Lower leg skin (tissue), 4 donors: ENCODE results near the gene TEAD3. TPM values are rescaled to one million over a fixed set of nuclear protein-coding genes. Genes with fewer than 3 reads are reported as not detected.

Experiments
- DNase-seq, 2 donors: peaks; one replicate each; pipeline ENCODE4 v3.0.0-alpha.2; 2019; ENCODE audit warnings: low spot score in 2 of 2
- H3K4me3 ChIP-seq: fragments of 200-600 bp; sonication (generic); 2 replicates; pipeline ENCODE4 v1.5.1; 2017; ENCODE audit warnings: mild to moderate bottlenecking, low read depth; ENCODE audit not compliant: poor library complexity, severe bottlenecking
- POLR2A ChIP-seq, 2 donors: fragments of 450-650 bp; IDR thresholded peaks; one replicate each; pipeline ENCODE4 v1.6.1; 2016 to 2017; ENCODE audit warnings: antibody characterized with exemption in 2 of 2, mild to moderate bottlenecking in 1 of 2, moderate library complexity in 1 of 2
- WGBS, 2 donors: methylation state at CpG; one replicate each; pipeline ENCODE4 v1.1.5; 2018; 5-methylcytosine and 5-hydroxymethylcytosine counted together
- intact Hi-C: fragments of 100-400 bp; cut with DNase I; formaldehyde crosslinking; loops from one replicate; pipeline ENCODE4 v1.15.0; 2023; ENCODE audit warnings: low total_unique reads
- total RNA-seq, 4 donors: library from RNA; depleted of rRNA; stranded (reverse); fragments of >200 nt; gene quantifications; one replicate each; pipeline ENCODE4 v1.1.0, GENCODE V29; 2016
- TF ChIP-seq, protein P1 (sequence below), 3 donors: fragments of 450-650 bp; IDR thresholded peaks; one replicate each; pipeline ENCODE4 v1.5.1; 2016; ENCODE audit warnings: antibody characterized with exemption in 3 of 3, mild to moderate bottlenecking in 3 of 3, moderate library complexity in 2 of 3

TEAD3 gene
- total RNA-seq, 4 donors from 2014 or later = 51.3 to 73.2 (median 56.8) TPM

- no peak for DNase-seq
- WGBS, 2 donors = 7 to 8% methylated on average over 12 to 34 of the region's 37 CpGs
- peak overlapping the region; percentile 90 for H3K4me3 ChIP-seq
- no peak for TF ChIP-seq POLR2A (IDR thresholded peaks at IDR 0.05)
- TF ChIP-seq, protein P1, sequence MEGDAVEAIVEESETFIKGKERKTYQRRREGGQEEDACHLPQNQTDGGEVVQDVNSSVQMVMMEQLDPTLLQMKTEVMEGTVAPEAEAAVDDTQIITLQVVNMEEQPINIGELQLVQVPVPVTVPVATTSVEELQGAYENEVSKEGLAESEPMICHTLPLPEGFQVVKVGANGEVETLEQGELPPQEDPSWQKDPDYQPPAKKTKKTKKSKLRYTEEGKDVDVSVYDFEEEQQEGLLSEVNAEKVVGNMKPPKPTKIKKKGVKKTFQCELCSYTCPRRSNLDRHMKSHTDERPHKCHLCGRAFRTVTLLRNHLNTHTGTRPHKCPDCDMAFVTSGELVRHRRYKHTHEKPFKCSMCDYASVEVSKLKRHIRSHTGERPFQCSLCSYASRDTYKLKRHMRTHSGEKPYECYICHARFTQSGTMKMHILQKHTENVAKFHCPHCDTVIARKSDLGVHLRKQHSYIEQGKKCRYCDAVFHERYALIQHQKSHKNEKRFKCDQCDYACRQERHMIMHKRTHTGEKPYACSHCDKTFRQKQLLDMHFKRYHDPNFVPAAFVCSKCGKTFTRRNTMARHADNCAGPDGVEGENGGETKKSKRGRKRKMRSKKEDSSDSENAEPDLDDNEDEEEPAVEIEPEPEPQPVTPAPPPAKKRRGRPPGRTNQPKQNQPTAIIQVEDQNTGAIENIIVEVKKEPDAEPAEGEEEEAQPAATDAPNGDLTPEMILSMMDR (IDR thresholded peaks at IDR 0.05) = no peak
- intact Hi-C loops = loop anchor here (5.0 kb wide), 1 partner anchor 127 kb away; the partner anchor contains the start of gene PPARD
These were observed 27.7 kb downstream of the TEAD3 start for GRCh38 chr6:35468980-35469750.

- H3K4me3 ChIP-seq = peak within 1 kb of the TSS; percentile 90
- intact Hi-C loops = loop anchor here (5.0 kb wide), 1 partner anchor 126 kb away; the partner anchor contains the start of gene PPARD
- 0% methylated on average over 42 of the region's 86 CpGs for WGBS, 2 donors
- peak in 1 of 2 donors; percentile 70 for TF ChIP-seq POLR2A (IDR thresholded peaks at IDR 0.05)
- TF ChIP-seq, protein P1 (IDR thresholded peaks at IDR 0.05) = peak in 1 of 3 donors; percentile 80
- peak; percentile 96 to 99 for DNase-seq
These were observed 28.5 kb downstream of the TEAD3 start, which contains the start of gene RPL10A for GRCh38 chr6:35468181-35468979. RPL10A (plus strand) TSS chr6:35468401; CDS start chr6:35468435, 34 bp downstream.

GRCh38 chr6:35465646-35466045, 31.2 kb downstream of the TEAD3 start:
- TF ChIP-seq POLR2A (IDR thresholded peaks at IDR 0.05) = no peak
- TF ChIP-seq, protein P1 (IDR thresholded peaks at IDR 0.05) = no peak
- WGBS, 2 donors = 88 to 100% methylated on average over 1 of the region's 1 CpG
- H3K4me3 ChIP-seq = no peak overlapping the region
- no peak for DNase-seq
- intact Hi-C loops = loop anchor here (5.0 kb wide), 1 partner anchor 123 kb away; the partner anchor contains the start of gene PPARD

DNA sequence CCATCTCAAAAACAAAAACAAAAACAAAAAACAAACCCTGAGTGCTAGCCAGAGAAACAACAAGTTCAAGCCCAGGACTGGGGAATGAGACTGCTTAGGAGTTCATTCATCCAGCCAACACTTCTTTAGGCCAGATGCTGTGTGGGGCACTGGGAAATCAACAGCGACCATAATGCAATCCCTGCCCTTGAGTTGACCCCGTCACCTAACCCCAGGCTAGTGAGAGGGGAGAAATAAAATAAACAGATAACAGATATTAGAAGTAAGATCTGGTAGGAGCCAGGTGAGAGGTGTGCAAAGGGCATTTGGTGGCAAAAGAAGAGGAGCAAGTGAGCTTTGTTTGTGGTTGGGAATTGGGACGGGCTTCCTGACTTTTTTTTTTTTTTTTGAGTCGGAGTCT, 33.6 kb downstream of the TEAD3 start:
- H3K4me3 ChIP-seq = no peak overlapping the region
- intact Hi-C loops = no loop called here
- no peak for TF ChIP-seq POLR2A (IDR thresholded peaks at IDR 0.05)
- TF ChIP-seq, protein P1 (IDR thresholded peaks at IDR 0.05) = no peak
- no peak for DNase-seq
- 89 to 92% methylated on average over 4 of the region's 4 CpGs for WGBS, 2 donors

- TF ChIP-seq, protein P1 (IDR thresholded peaks at IDR 0.05) = no peak
- no peak for TF ChIP-seq POLR2A (IDR thresholded peaks at IDR 0.05)
- WGBS, 2 donors = 45 to 59% methylated on average over 3 of the region's 3 CpGs
- H3K4me3 ChIP-seq = no peak overlapping the region
- intact Hi-C loops = no loop called here
- no peak for DNase-seq
These were observed 35.6 kb downstream of the TEAD3 start for GRCh38 chr6:35461270-35461669.
